NB4 (cell line): ENCODE measurements around the gene OTOP2.
"Not testable (repeated sequence)": the region's sequence is repeated elsewhere in the genome, so short reads cannot be mapped to it uniquely, and the experiment has no call there.

Source experiments
- DNase-seq: peaks from one replicate; pipeline ENCODE4 v3.0.0; 2010; ENCODE audit warnings: low read depth
- H3K4me3 ChIP-seq: one replicate; pipeline ENCODE4 v1.5.1; 2011; ENCODE audit warnings: mild to moderate bottlenecking, low read depth, low read length, moderate library complexity
- MYC ChIP-seq: IDR thresholded peaks from 2 replicates; pipeline ENCODE4 v1.6.1; 2011; ENCODE audit warnings: low read depth, low read length
- POLR2A ChIP-seq: IDR thresholded peaks from 2 replicates; pipeline ENCODE4 v1.6.1; 2011; ENCODE audit warnings: mild to moderate bottlenecking; ENCODE audit not compliant: insufficient read length; ENCODE audit errors: extremely low read depth
- TF ChIP-seq, protein P1 (sequence below): IDR thresholded peaks from one replicate; pipeline ENCODE4 v1.5.1; 2012; ENCODE audit warnings: low read depth, low read length
- TF ChIP-seq, protein P2 (sequence below): IDR thresholded peaks from 2 replicates; pipeline ENCODE4 v1.6.1; 2011; ENCODE audit warnings: low read depth, low read length

The OTOP2 gene

DNA sequence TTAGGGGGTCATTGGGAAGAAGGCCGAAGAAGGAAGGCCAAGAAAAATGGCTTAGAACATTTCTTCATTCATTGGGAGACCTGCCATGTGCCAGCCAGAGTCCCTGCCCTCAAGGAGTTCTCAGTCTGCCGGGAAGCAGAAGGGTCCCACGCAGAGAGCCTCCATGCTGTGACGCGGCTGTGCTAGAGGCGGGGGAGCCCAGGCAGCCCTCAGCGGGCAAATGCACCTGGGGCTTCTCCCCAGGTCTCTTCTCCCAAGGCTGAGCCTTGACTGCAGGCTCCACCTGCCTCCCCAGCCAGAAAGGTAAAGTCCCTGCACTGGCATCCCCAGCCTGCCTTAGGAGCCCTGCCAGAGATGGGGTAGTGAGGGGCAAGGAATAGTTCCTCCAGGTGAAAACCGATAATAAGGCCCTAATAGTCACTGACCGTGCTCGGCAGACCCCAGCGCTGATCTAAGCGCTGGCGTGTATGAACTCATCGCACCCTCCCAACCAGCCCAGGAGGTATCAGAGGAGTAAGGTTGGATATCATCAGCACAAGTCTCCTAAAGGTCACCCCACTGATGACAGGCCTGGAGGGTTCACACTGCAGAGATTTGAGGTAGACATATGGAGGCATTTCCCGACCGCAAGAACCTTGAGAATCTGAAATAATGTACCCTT is 57.4 kb downstream of the OTOP2 start:
- no peak for DNase-seq
- peak overlapping the region; percentile 36 for H3K4me3 ChIP-seq
- TF ChIP-seq, protein P1, sequence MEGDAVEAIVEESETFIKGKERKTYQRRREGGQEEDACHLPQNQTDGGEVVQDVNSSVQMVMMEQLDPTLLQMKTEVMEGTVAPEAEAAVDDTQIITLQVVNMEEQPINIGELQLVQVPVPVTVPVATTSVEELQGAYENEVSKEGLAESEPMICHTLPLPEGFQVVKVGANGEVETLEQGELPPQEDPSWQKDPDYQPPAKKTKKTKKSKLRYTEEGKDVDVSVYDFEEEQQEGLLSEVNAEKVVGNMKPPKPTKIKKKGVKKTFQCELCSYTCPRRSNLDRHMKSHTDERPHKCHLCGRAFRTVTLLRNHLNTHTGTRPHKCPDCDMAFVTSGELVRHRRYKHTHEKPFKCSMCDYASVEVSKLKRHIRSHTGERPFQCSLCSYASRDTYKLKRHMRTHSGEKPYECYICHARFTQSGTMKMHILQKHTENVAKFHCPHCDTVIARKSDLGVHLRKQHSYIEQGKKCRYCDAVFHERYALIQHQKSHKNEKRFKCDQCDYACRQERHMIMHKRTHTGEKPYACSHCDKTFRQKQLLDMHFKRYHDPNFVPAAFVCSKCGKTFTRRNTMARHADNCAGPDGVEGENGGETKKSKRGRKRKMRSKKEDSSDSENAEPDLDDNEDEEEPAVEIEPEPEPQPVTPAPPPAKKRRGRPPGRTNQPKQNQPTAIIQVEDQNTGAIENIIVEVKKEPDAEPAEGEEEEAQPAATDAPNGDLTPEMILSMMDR, result no peak
- TF ChIP-seq MYC (no peak), POLR2A (no peak)
- TF ChIP-seq, protein P2, sequence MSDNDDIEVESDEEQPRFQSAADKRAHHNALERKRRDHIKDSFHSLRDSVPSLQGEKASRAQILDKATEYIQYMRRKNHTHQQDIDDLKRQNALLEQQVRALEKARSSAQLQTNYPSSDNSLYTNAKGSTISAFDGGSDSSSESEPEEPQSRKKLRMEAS, result no peak

DNA sequence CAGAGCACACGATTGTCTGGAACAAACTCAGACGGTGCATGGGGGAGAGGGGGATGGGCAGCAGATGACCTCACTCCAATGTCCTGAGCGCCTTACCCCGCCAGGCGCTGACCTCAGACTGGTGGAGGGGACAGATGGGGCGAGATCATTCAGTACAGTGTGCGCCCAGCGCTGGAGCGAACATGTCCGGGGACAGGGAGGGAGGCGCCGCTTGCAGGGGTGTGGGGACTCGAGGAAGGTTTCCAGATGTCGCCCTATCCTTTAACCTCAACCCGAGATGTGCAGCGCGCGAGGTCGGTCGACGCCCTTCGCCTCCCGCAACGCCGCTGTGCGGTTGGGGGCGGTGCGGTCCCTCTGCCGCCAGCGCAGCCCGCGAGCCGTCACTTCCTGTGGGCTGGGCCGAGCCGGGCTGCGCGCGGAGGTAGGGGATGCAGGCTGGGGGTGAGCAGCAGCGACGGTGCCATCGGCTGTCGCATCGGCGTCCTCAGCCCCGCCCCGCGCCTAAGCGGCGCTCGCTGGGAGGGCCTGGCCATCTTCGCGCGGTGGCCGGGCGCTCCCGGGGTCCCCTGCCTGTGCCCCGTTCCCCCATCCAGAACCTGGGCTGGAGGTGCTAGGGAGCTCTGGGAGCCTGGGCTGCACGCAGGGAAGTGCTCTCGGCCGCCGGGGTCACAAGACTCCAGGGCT is 58.0 kb downstream of the OTOP2 start:
- H3K4me3 ChIP-seq, result peak overlapping the region; percentile 36
- DNase-seq, result peak; percentile 64
- no peak for TF ChIP-seq POLR2A
- TF ChIP-seq, protein P1, result no peak
- peak; percentile 42; the same call in 1 of the 2 replicates for TF ChIP-seq MYC
- TF ChIP-seq, protein P2, result peak; percentile 51

DNA sequence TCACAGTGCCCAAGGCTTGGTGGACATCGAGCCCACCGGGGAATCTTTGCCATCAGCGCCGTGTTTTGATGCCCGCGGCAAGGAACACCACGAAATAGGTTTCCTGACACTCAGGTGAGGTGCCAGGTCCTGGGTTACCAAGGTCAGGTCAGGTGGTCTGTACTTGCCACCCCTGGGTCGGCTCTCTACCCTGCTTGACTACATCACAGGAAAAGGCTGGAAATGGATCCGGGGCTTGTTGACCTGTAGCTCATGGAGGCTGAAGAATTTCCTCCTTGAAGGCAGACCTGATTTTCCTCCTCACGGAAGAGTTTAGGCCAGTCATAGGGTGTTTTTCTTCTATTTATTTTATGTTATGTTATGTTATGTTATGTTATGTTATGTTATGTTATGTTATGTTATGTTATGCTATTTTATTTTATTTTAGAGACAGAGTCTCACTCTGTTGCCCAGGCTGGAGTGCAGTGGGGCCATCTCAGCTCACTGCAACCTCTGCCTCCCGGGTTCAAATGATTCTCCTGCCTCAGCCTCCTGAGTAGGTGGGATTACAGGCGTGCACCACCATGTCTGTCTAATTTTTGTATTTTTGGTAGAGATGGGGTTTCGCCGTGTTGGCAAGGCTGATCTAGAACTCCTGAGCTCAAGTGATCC is 58.7 kb downstream of the OTOP2 start:
- not testable (repeated sequence) for DNase-seq, H3K4me3 ChIP-seq
